ENCODE measurements around the gene VGLL2. TPM values are rescaled to one million over a fixed set of nuclear protein-coding genes. Genes with fewer than 3 reads are reported as not detected.

The VGLL2 gene
- total RNA-seq, 1 donor from 2014 or later, result not detected

- DNase-seq (ENCODE audit: low read depth), result no peak
- H3K36me3 ChIP-seq (ENCODE audit: control insufficient read depth, insufficient read depth, low read length), result no peaks in the 10 kb centered on the region
- TF ChIP-seq CTCF (IDR thresholded peaks at IDR 0.05; ENCODE audit: insufficient read depth, low read length, poor library complexity, severe bottlenecking), result no peak
- no peaks in the 10 kb centered on the region for H3K27me3 ChIP-seq (ENCODE audit: control insufficient read depth, insufficient read depth, low read length)
- no peak overlapping the region for H3K4me3 ChIP-seq (ENCODE audit: low read depth, low read length)
Observed at GRCh38 chr6:117253785-117254184, 11.6 kb upstream of the VGLL2 start.

GRCh38 chr6:117262799-117263198 lies 2.6 kb upstream of the VGLL2 start:
- no peak for TF ChIP-seq CTCF (IDR thresholded peaks at IDR 0.05; ENCODE audit: insufficient read depth, low read length, poor library complexity, severe bottlenecking)
- no peak for DNase-seq (ENCODE audit: low read depth)
- Histone ChIP-seq H3K27me3 (ENCODE audit: control insufficient read depth, insufficient read depth, low read length) (peaks cover 57% of the 10 kb centered on the region), H3K36me3 (ENCODE audit: control insufficient read depth, insufficient read depth, low read length) (no peaks in the 10 kb centered on the region), H3K4me3 (ENCODE audit: low read depth, low read length) (no peak overlapping the region)

GRCh38 chr6:117263353-117263927 lies 1.9 kb upstream of the VGLL2 start:
- H3K4me3 ChIP-seq (ENCODE audit: low read depth, low read length), result no peak overlapping the region
- no peak for TF ChIP-seq CTCF (IDR thresholded peaks at IDR 0.05; ENCODE audit: insufficient read depth, low read length, poor library complexity, severe bottlenecking)
- no peak for DNase-seq (ENCODE audit: low read depth)
- no peaks in the 10 kb centered on the region for H3K36me3 ChIP-seq (ENCODE audit: control insufficient read depth, insufficient read depth, low read length)
- peaks cover 64% of the 10 kb centered on the region for H3K27me3 ChIP-seq (ENCODE audit: control insufficient read depth, insufficient read depth, low read length)

- Histone ChIP-seq H3K36me3 (ENCODE audit: control insufficient read depth, insufficient read depth, low read length) (no peaks in the 10 kb centered on the region), H3K27me3 (ENCODE audit: control insufficient read depth, insufficient read depth, low read length) (peaks cover 70% of the 10 kb centered on the region), H3K4me3 (ENCODE audit: low read depth, low read length) (no peak overlapping the region)
- no peak for TF ChIP-seq CTCF (IDR thresholded peaks at IDR 0.05; ENCODE audit: insufficient read depth, low read length, poor library complexity, severe bottlenecking)
- DNase-seq (ENCODE audit: low read depth), result no peak
Observed at GRCh38 chr6:117264369-117264691, 1.0 kb upstream of the VGLL2 start.

- Histone ChIP-seq H3K27me3 (ENCODE audit: control insufficient read depth, insufficient read depth, low read length) (peaks cover 73% of the 10 kb centered on the region), H3K4me3 (ENCODE audit: low read depth, low read length) (peak overlapping the region; percentile 7), H3K36me3 (ENCODE audit: control insufficient read depth, insufficient read depth, low read length) (no peaks in the 10 kb centered on the region)
- TF ChIP-seq CTCF (IDR thresholded peaks at IDR 0.05; ENCODE audit: insufficient read depth, low read length, poor library complexity, severe bottlenecking), result no peak
- no peak for DNase-seq (ENCODE audit: low read depth)
Observed at GRCh38 chr6:117264692-117265409, 507 bp upstream of the VGLL2 start.

Measured in kidney epithelial cell (primary cell).